Esophagus muscularis mucosa (tissue), 4 donors: ENCODE measurements around the gene PLCD1. TPM values are rescaled to one million over a fixed set of nuclear protein-coding genes. Genes with fewer than 3 reads are reported as not detected.

ENCODE experiments used
- DNase-seq: peaks from one replicate; pipeline ENCODE4 v3.0.0-alpha.2; 2017; ENCODE audit errors: extremely low spot score
- H3K27ac ChIP-seq, 4 donors: fragments of 200-600 bp; sonication (generic); replicated peaks in 1 of 4; 1 replicate in 3 of 4; 2 replicates in 1 of 4; pipeline ENCODE4 v1.5.1; 2016 to 2019; ENCODE audit warnings: mild to moderate bottlenecking in 1 of 4
- H3K27me3 ChIP-seq, 4 donors: fragments of 200-600 bp; sonication (generic); one replicate each; pipeline versions ENCODE4 v1.5.1 to v1.6.0; 2016 to 2019
- H3K36me3 ChIP-seq, 4 donors: fragments of 200-600 bp; sonication (generic); one replicate each; pipeline ENCODE4 v1.5.1; 2016 to 2019
- H3K4me1 ChIP-seq, 4 donors: fragments of 200-600 bp; sonication (generic); one replicate each; pipeline ENCODE4 v1.5.1; 2016 to 2019
- H3K4me3 ChIP-seq, 4 donors: fragments of 200-600 bp; sonication (generic); 1 replicate in 2 of 4; 2 replicates in 2 of 4; pipeline ENCODE4 v1.5.1; 2016 to 2019; ENCODE audit warnings: mild to moderate bottlenecking in 4 of 4, moderate library complexity in 1 of 4
- H3K9me3 ChIP-seq, 4 donors: fragments of 200-600 bp; sonication (generic); 1 replicate in 3 of 4; 2 replicates in 1 of 4; pipeline ENCODE4 v1.5.1; 2016 to 2019
- CTCF ChIP-seq, 3 experiments: fragments of 200-600 bp in 2 of 3; fragments of 450-650 bp in 1 of 3; sonication (generic) in 2 of 3; IDR thresholded peaks; one replicate each; pipeline ENCODE4 v1.5.1; 2017 to 2019; ENCODE audit warnings: antibody characterized with exemption in 3 of 3, mild to moderate bottlenecking in 2 of 3, moderate library complexity in 1 of 3
- EP300 ChIP-seq: sonication (generic); formaldehyde crosslinking; IDR thresholded peaks from one replicate; pipeline ENCODE4 v1.6.1; 2017; ENCODE audit warnings: antibody characterized with exemption
- POLR2A ChIP-seq: fragments of 450-650 bp; IDR thresholded peaks from one replicate; pipeline ENCODE4 v1.6.1; 2017; ENCODE audit warnings: antibody characterized with exemption, moderate library complexity, mild to moderate bottlenecking, low read depth
- POLR2AphosphoS5 ChIP-seq, 2 donors: sonication (generic); formaldehyde crosslinking; IDR thresholded peaks; one replicate each; pipeline ENCODE4 v1.6.1; 2017; ENCODE audit warnings: antibody characterized with exemption in 2 of 2
- WGBS: methylation state at CpG from one replicate; pipeline ENCODE4 v1.1.5; 2018; 5-methylcytosine and 5-hydroxymethylcytosine counted together
- intact Hi-C: fragments of 100-400 bp; cut with DNase I; formaldehyde crosslinking; loops from one replicate; pipeline ENCODE4 v1.15.1; 2023
- total RNA-seq, 4 donors: library from RNA; depleted of rRNA; stranded (reverse); fragments of >200 nt; gene quantifications; one replicate each; pipeline versions ENCODE4 v1.1.0 to v1.2.1, GENCODE V29; 2016

Gene PLCD1
- total RNA-seq, 4 donors from 2014 or later, result 21.0 to 35.3 (median 28.5) TPM

- H3K4me1 ChIP-seq, result peaks cover 16 to 27% (median 23%) of the 10 kb centered on the region in 4 donors
- H3K27me3 ChIP-seq, result no peaks in the 10 kb centered on the region
- H3K9me3 ChIP-seq, result no peaks in the 10 kb centered on the region
- WGBS, result 75% methylated on average over 5 of the region's 7 CpGs
- H3K4me3 ChIP-seq, result no peak overlapping the region
- intact Hi-C loops, result no loop called here
- H3K27ac ChIP-seq, result no peak overlapping the region
- TF ChIP-seq EP300 (no peak), POLR2AphosphoS5 (IDR thresholded peaks at IDR 0.05) (no peak), CTCF (IDR thresholded peaks at IDR 0.05) (no peak), POLR2A (no peak)
- H3K36me3 ChIP-seq, result peaks cover 7 to 61% (median 23%) of the 10 kb centered on the region in 4 donors
- DNase-seq, result no peak
Observed at GRCh38 chr3:37969596-37970100, 59.8 kb downstream of the PLCD1 start.

- TF ChIP-seq EP300 (no peak), POLR2A (no peak), POLR2AphosphoS5 (IDR thresholded peaks at IDR 0.05) (no peak), CTCF (IDR thresholded peaks at IDR 0.05) (no peak)
- Histone ChIP-seq H3K27ac (no peak overlapping the region), H3K4me3 (no peak overlapping the region), H3K27me3 (no peaks in the 10 kb centered on the region), H3K4me1 (peaks cover 16 to 27% (median 23%) of the 10 kb centered on the region in 4 donors), H3K9me3 (no peaks in the 10 kb centered on the region), H3K36me3 (peaks cover 7 to 58% (median 23%) of the 10 kb centered on the region in 4 donors)
- DNase-seq, result no peak
- intact Hi-C loops, result no loop called here
- 67% methylated on average over 5 of the region's 15 CpGs for WGBS
Observed at GRCh38 chr3:37968813-37969595, 60.4 kb downstream of the PLCD1 start.

DNA sequence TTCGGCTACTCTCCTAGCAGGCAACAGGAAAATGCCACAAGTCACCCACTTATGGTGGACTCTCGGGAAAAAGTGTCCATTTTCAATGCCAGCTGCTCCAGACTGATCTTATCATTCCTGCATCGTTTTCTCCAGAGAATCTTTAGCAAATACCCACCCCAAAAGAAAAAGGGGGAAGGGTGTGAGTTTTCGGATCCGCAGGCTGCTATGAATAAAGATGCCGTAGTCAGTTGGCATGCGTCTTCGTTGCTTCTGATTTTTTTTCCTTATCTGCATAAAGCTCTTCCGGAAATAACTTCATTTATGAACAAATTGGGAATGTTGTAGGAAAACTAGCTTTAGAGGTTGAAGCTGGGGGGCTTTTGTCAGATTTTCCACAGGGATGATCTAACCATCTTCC lies 61.2 kb downstream of the PLCD1 start:
- intact Hi-C loops, result no loop called here
- no peak for DNase-seq

GRCh38 chr3:37967260-37967881 lies 62.1 kb downstream of the PLCD1 start:
- no peak overlapping the region for H3K4me3 ChIP-seq
- H3K9me3 ChIP-seq, result no peaks in the 10 kb centered on the region
- H3K27me3 ChIP-seq, result no peaks in the 10 kb centered on the region
- H3K36me3 ChIP-seq, result peaks cover 7 to 43% (median 18%) of the 10 kb centered on the region in 4 donors
- 39% methylated on average over 7 of the region's 7 CpGs for WGBS
- H3K4me1 ChIP-seq, result peaks cover 29 to 34% (median 31%) of the 10 kb centered on the region in 4 donors
- intact Hi-C loops, result loop anchor here (2.0 kb wide), 1 partner anchor 111 kb away; no protein-coding TSS in a partner anchor
- H3K27ac ChIP-seq, result no peak overlapping the region
- no peak for TF ChIP-seq EP300
- peak in 1 of 2 donors; percentile 29 for TF ChIP-seq POLR2AphosphoS5 (IDR thresholded peaks at IDR 0.05)
- peak; percentile 82 to 88 (median 82) for TF ChIP-seq CTCF (IDR thresholded peaks at IDR 0.05)
- no peak for TF ChIP-seq POLR2A
- DNase-seq, result no peak

More for the DNA sequence above, 61.2 kb downstream of the PLCD1 start:
- H3K9me3 ChIP-seq, result no peaks in the 10 kb centered on the region
- peaks cover 21 to 27% (median 24%) of the 10 kb centered on the region in 4 donors for H3K4me1 ChIP-seq
- no peaks in the 10 kb centered on the region for H3K27me3 ChIP-seq
- H3K27ac ChIP-seq, result no peak overlapping the region
- peaks cover 7 to 51% (median 22%) of the 10 kb centered on the region in 4 donors for H3K36me3 ChIP-seq
- WGBS, result 91% methylated on average over 9 of the region's 9 CpGs
- no peak overlapping the region for H3K4me3 ChIP-seq
- TF ChIP-seq POLR2AphosphoS5 (IDR thresholded peaks at IDR 0.05) (no peak), EP300 (no peak), POLR2A (no peak), CTCF (IDR thresholded peaks at IDR 0.05) (no peak)
